Heart right ventricle (tissue), 16 donors: Measurements from ENCODE around the gene SNRPA. TPM values are rescaled to one million over a fixed set of nuclear protein-coding genes. Genes with fewer than 3 reads are reported as not detected.

Source experiments
- ATAC-seq, 8 donors: fragments of 200-7000 bp; cut with Tn5 transposase; one replicate each; pipeline ENCODE4 v1.9.1; 2020; ENCODE audit warnings: mild to moderate bottlenecking in 8 of 8, moderate library complexity in 8 of 8, moderate number of reproducible peaks in 1 of 8
- DNase-seq, 2 donors: peaks; one replicate each; pipeline ENCODE4 v3.0.0-alpha.2; 2020
- H3K27ac ChIP-seq, 10 donors: fragments of 200-600 bp; sonication (generic) in 2 of 10; one replicate each; pipeline versions ENCODE4 v1.5.0 to v1.8.0; 2020 to 2022; ENCODE audit warnings: mild to moderate bottlenecking in 3 of 10
- H3K27me3 ChIP-seq, 7 donors: fragments of 200-600 bp; one replicate each; pipeline ENCODE4 v1.8.0; 2021 to 2022; ENCODE audit warnings: mild to moderate bottlenecking in 2 of 7
- H3K36me3 ChIP-seq, 9 donors: fragments of 200-600 bp; sonication (generic) in 1 of 9; one replicate each; pipeline versions ENCODE4 v1.5.0 to v1.8.0; 2020 to 2022; ENCODE audit warnings: mild to moderate bottlenecking in 2 of 9
- H3K4me1 ChIP-seq, 9 donors: fragments of 200-600 bp; sonication (generic) in 1 of 9; one replicate each; pipeline versions ENCODE4 v1.5.0 to v1.8.0; 2020 to 2022; ENCODE audit warnings: mild to moderate bottlenecking in 4 of 9
- H3K4me3 ChIP-seq, 10 donors: fragments of 200-600 bp; sonication (generic) in 2 of 10; one replicate each; pipeline versions ENCODE4 v1.5.0 to v1.8.0; 2020 to 2022; ENCODE audit warnings: mild to moderate bottlenecking in 7 of 10, moderate library complexity in 2 of 10
- H3K9me3 ChIP-seq, 11 donors: fragments of 200-600 bp in 10 of 11; sonication (generic) in 2 of 11; one replicate each; pipeline versions ENCODE4 v1.5.0 to v1.8.0; 2013 to 2022; ENCODE audit warnings: mild to moderate bottlenecking in 2 of 11, control low read depth in 1 of 11, moderate library complexity in 1 of 11
- CTCF ChIP-seq, 9 donors: fragments of 200-600 bp; sonication (generic) in 2 of 9; IDR thresholded peaks; one replicate each; pipeline versions ENCODE4 v1.5.0 to v1.8.0; 2021 to 2022; ENCODE audit warnings: antibody characterized with exemption in 9 of 9, mild to moderate bottlenecking in 5 of 9, moderate library complexity in 1 of 9
- WGBS, 2 donors: extraction: QIAGEN DNeasy Blood & Tissue Kit; methylation state at CpG; one replicate each; pipeline ENCODE4 v1.1.7; 2013; ENCODE audit warnings: inconsistent platforms in 1 of 2; 5-methylcytosine and 5-hydroxymethylcytosine counted together
- intact Hi-C, 10 donors: fragments of 100-400 bp; cut with DNase I; formaldehyde crosslinking; loops; one replicate each; pipeline versions ENCODE4 v1.11.1 to v1.14.2; 2022
- polyA plus RNA-seq, 2 donors: library from polyadenylated mRNA; stranded (reverse); fragments of 200-250 nt; gene quantifications; one replicate each; pipeline ENCODE4 v1.2.3, GENCODE V29; 2013
- total RNA-seq, 10 donors: library from RNA; stranded (reverse); fragmentation: NEBNext Ultra II Directional in 3 of 10; extraction: Animal tissue kit (Norgen Biotek cat#: 25700) in 3 of 10; gene quantifications; one replicate each; pipeline versions ENCODE4 v1.2.1 to v1.2.4, GENCODE V29; 2021 to 2023
- donor health status: Arrhythmogenic right ventricular cardiomyopathy.
- donor health status: ischemic (EF 13 %, LVEDD 7.1; RV severe dilation, severe dysfunction).
- donor health status: healthy with polysubstance abuse.
- donor health status: DM: no; HTN: yes; CAD: no.
- donor health status: DM: no; HTN: no; CAD: no.
- donor health status: ischemic (EF 25% LVEDD 6.9; RV normal size, moderate dysfunction).
- donor health status: ischemic (EF 25% LVEDD 5.7; RV mildly dilated, moderate dysfunction).
- donor health status: healthy.
- donor health status: DM: yes; HTN: yes; CAD: no.
- donor health status: Ischemic cardiomyopathy.
- donor health status: ischemic (EF 35%, LVEDD 5.7; RV mildly dilated, moderate dysfunction).
- donor health status: nonischemic (EF 11% LVEDD 7.7; RV severe dilation, severe dysfunction).
- donor health status: DM: yes; HTN: yes; CAD: no.
- donor health status: PGD.
- donor health status: ischemic (EF 29% LVEDD 5.4; RV normal size, mild dysfunction).
- donor health status: nonischemic (EF 23%, LVEDD 6.1; RV moderate dilation, normal function).

SNRPA gene
- total and polyA plus RNA-seq, 12 donors, result 24.0 to 40.6 (median 35.0) TPM

DNA sequence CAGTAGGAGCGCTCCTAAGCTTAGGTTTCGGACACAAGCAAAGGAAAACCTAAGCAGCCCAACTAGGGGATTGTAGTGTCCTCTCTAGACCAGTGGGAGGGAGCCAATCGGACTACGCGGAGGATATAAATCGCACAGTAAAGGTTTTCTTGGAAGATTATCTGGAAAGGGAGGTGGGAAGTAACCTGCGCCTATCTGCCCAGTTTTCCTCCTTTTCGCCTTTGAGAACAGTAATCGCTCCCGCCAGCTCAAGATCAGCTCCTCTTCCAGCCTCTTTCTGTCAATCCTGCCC lies 26.6 kb downstream of the SNRPA start:
- ATAC-seq (no peak), DNase-seq (no peak)
- H3K4me1 ChIP-seq, result peaks cover 7 to 25% (median 14%) of the 10 kb centered on the region in 9 donors
- peak overlapping the region; percentile 43 to 84 (median 74) for H3K4me3 ChIP-seq
- peaks cover 0 to 13% (median 0%) of the 10 kb centered on the region in 9 donors for H3K36me3 ChIP-seq
- no peak for TF ChIP-seq CTCF (IDR thresholded peaks at IDR 0.05)
- 0% methylated on average over 10 of the region's 10 CpGs for WGBS, 2 donors
- no peaks in the 10 kb centered on the region for H3K27me3 ChIP-seq
- peak overlapping the region; percentile 89 to 100 (median 96) for H3K27ac ChIP-seq
- intact Hi-C loops, result no loop called here
- H3K9me3 ChIP-seq, result no peaks in the 10 kb centered on the region

- DNase-seq, result peak; percentile 100
- Histone ChIP-seq H3K4me3 (peak within 1 kb of the TSS; percentile 43 to 84 (median 74)), H3K9me3 (no peaks in the 10 kb centered on the region), H3K36me3 (peaks cover 0 to 16% (median 0%) of the 10 kb centered on the region in 9 donors), H3K4me1 (peaks cover 7 to 25% (median 14%) of the 10 kb centered on the region in 9 donors), H3K27ac (peak within 1 kb of the TSS; percentile 89 to 100 (median 96)), H3K27me3 (no peaks in the 10 kb centered on the region)
- 0 to 1% methylated on average over 55 to 56 of the region's 56 CpGs for WGBS, 2 donors
- TF ChIP-seq CTCF (IDR thresholded peaks at IDR 0.05), result peak in 1 of 9 donors; percentile 22
- intact Hi-C loops, result loop anchor here in 5 of 10 donors (1.0 to 2.0 kb wide), 4 partner anchors 19 to 61 kb away; partner anchors contain the start of genes COQ8B (in 1 of the 5), EGLN2 (in 1 of the 5) and ITPKC (in 1 of the 5)
- peak; percentile 95 to 98 (median 97) for ATAC-seq
Measured at GRCh38 chr19:40777937-40778705, 27.1 kb downstream of the SNRPA start, which contains the start of gene RAB4B. TSS of gene RAB4B (plus strand) at chr19:40778247. CDS start at chr19:40778376, 129 bp downstream.

DNA sequence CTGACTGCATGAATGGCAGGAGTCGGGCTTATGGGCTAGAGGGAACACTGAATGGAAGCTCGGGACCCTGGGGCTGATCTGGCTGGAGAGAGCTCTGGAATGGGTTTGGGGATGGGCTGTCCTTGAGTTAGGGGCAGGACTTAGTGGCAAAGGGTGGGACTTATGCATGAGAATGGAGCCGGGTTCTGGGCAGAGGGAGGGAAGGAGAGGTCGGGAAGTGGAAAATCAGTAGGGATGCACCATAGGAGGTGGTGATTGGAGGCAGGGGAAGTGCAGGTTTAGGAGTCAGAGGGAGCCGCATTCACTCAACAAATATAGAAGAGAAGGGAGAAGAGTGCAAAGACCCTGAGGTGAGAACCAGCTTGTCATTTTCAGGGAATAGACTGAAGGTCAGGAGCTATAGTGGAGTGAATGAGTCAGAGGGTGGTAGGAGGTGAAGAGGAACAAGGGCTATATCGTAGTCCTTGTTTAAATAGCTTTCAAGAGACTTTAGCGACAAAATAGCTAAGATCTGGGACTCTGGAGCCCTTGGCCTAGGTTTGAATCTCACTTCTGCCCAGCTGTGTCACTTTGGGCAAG lies 27.8 kb downstream of the SNRPA start:
- no peaks in the 10 kb centered on the region for H3K9me3 ChIP-seq
- H3K4me1 ChIP-seq, result peaks cover 7 to 25% (median 14%) of the 10 kb centered on the region in 9 donors
- H3K27ac ChIP-seq, result peak overlapping the region in 9 of 10 donors; percentile 89 to 100 (median 97)
- 12% methylated on average over 7 of the region's 7 CpGs for WGBS, 2 donors
- no peak for DNase-seq
- no peak for ATAC-seq
- H3K36me3 ChIP-seq, result peaks cover 0 to 19% (median 0%) of the 10 kb centered on the region in 9 donors
- H3K27me3 ChIP-seq, result no peaks in the 10 kb centered on the region
- peak overlapping the region; percentile 42 to 84 (median 74) for H3K4me3 ChIP-seq
- intact Hi-C loops, result loop anchor here in 5 of 10 donors (1.0 to 2.0 kb wide), 4 partner anchors 19 to 62 kb away; partner anchors contain the start of genes COQ8B (in 1 of the 5), EGLN2 (in 1 of the 5) and ITPKC (in 1 of the 5)
- TF ChIP-seq CTCF (IDR thresholded peaks at IDR 0.05), result no peak

DNA sequence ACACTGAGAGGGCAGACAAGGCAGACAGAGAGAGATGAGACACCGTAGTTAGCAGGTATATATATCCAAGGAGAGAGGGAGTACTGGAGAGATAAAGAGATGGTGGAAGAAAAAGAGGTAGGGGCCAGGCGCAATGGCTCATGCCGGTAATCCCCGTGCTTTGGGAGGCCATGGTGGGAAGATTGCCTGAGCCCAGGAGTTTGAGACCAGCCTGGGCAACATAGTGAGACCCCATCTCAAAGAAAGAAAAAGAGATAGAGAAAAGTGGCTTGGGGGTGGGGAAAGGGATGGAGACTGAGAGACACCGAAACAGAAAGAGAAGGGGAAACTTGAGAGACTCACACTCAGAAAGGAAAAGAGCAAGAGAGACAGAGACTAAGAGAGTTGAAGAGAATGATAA lies 29.6 kb downstream of the SNRPA start:
- H3K27ac ChIP-seq, result no peak overlapping the region
- WGBS, 2 donors, result 96 to 97% methylated on average over 5 of the region's 5 CpGs
- H3K36me3 ChIP-seq, result peaks cover 0 to 37% (median 0%) of the 10 kb centered on the region in 9 donors
- no peak for DNase-seq
- H3K9me3 ChIP-seq, result no peaks in the 10 kb centered on the region
- H3K27me3 ChIP-seq, result no peaks in the 10 kb centered on the region
- H3K4me3 ChIP-seq, result no peak overlapping the region
- intact Hi-C loops, result no loop called here
- peaks cover 7 to 25% (median 14%) of the 10 kb centered on the region in 9 donors for H3K4me1 ChIP-seq
- TF ChIP-seq CTCF (IDR thresholded peaks at IDR 0.05), result no peak
- ATAC-seq, result no peak
